ENCODE results near the gene KIF22.
"Not testable (repeated sequence)": the region's sequence is repeated elsewhere in the genome, so short reads cannot be mapped to it uniquely, and the experiment has no call there.

KIF22 gene

DNA sequence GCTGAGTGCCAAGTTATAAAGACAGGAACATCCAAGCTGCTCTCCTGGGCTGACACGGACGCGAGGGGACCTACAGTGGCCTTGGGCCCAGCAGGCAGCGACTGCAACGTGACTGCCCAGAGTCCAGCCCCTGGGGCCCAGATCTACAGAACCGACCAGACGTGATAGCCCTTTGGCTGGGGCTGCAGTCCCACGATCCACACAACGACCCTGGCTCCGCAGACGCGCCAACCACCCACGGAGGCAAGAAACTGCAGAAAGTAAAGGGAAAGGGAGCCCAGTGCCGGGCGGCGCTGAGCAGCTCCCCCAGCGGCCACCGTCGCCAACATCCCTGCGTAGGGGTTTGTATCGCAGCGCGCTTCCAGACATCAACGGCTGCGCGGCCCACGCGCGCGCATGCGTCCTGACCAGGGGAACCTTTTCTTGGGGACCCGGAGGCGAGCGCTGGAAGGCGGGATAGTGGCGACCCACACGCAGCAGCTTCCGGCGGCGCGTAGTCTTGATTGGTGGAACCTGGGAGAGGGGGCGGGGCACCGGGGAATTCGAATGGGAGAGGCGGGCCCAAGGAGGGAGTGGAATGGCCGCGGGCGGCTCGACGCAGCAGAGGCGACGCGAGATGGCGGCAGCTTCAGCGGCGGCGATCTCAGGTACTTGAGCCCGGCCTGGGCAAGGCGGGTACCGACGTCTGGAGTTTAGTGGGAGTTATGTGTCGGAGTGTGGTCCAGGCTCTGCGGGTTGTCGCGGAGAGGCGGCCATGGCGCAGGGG lies at the start of gene KIF22:
Gene KIF22 (plus strand): TSS at position 569 of the 766 bp plus-strand sequence. CDS start 9 bp downstream, at position 578.
- DNase-seq: peak; percentile 100

DNA sequence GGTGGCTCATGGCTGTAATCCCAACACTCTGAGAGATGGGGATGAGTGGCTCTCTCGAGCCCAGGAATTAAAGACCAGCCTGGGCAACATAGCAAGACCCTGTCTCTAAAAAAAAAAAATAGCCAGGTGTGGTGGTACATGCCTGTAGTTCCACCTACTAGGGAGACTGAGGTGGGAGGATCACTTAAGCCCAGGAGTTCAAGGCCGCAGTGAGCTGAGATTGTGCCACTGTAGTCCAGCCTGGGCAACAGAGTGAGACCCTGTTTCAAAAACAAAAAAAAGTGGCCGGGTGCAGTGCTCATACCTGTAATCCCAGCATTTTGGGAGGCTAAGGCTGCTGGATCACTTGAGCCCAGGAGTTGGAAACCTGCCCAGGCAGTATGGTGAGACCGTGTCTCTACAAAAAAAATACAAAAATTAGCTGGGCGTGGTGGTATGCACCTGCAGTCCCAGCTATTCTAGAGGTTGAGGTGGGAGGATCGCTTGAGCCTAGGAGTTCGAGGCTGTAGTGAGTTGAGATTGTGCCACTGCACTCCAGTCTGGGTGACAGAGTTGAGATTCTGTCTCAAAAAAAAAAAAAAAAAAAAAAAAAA lies 47.8 kb upstream of the KIF22 start:
- no peak for DNase-seq

DNA sequence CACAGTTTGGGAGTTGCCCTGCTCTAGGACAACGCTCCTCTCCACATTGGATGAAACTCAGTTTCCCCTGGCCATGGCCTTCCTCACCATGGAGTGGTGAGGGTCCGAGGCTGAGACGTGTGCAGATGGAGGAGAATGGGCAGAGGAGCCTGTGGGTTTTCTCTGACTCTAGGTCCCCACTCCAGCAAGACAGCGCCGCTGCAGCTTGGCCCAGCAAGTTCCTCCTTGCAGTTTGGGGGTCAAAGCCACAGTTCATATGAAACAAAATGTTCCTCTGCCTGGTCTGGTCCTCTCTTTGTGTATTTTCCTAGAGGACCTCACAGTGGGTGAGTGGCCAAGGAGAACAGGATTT lies 47.1 kb upstream of the KIF22 start:
- DNase-seq: no peak

DNA sequence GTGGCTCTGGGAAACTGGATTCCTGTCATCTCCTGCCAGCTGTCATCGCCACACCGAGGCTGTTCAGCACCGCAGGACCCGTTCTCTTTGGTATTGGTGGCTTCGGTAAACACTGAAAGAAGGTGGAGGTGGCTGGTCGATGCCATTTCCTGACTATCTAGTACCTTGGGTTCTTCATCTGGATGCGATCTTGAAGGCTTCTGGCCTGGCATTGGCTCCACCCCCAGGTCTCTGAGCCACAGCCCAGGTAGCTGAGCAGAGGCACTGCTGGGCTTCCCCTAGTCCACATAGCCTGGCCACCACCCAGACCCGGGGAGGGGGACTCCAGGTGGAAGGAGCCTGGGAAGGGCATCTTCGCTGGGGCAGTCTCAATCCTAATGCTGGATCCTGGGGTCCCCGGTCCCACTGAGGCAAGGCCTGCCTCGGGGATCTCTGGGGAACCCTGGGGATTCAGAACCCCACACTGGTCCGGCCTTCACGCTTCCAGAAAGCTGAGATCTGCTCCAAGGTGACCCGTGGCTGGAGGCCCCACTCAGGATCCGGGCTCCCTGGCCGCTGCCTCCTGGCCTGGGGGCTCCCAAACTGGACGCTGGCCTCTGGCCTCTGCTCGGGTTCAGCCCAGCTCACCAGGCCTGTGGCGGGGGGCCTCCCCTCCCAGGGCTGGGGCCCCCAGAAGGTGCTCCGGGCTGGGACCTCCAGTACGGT lies 46.6 kb upstream of the KIF22 start:
- DNase-seq: peak; percentile 22 to 39

DNA sequence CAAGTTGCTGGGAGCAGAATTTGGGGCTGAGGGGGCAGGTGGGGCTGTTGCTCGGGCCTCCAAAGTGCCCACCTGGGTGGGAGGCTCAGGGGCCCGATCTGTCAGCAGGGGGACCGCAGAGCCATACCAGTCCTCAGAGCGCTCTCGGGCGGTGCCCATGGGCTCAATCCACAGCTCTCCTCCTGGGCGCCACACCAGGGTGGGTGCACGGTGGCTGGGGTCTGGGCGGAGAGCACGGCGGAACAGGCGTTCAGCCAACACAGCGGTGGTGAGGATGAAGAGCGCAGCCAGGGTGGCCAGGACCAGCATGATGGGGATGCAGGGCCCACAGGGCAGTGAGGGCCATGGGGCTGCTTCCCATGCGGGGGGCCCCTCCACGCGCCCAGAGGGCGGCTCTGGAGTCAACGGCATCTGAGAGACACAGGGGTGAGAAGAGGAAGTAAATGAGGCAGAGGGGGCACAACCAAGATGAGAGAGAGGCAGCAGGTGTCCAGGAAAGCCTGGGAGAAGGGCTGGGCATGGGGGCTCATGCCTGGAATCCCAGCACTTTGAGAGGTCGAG lies 45.9 kb upstream of the KIF22 start:
- DNase-seq: no peak

DNA sequence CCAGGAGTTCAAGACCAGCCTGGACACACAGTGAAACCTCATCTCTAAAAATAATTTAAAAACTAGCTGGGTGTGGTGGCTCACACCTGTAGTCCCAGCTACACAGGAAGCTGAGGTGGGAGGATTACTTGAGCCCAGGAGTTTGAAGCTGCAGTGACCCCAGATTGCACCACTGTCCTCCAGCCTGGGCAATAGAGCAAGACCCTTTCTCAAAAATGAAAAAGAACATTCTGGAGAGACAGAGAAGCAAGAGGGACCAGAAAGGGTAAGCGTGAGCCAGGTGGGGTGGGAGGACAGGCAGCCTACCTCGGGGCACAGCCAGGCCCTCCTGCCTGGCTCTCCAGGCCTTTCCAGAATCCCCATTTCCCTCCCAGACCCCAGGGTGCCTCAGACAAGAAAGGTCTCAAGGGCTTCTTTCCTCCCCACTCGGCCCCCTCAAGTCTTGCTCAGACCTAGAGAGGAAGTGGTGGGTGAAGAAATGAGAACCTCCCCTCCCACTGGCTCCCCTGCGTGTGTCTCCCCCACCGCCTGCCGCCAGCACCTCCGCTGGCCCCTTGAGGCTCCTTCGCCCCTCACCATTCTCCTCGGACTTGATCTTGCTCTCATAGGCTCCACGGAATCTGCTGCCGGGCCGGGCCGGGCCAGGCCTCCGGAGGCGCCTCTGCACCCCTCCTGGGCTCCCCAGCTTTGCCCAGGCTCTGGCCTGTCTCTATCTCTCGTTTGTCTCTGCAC lies 45.3 kb upstream of the KIF22 start:
- DNase-seq: peak; percentile 42

DNA sequence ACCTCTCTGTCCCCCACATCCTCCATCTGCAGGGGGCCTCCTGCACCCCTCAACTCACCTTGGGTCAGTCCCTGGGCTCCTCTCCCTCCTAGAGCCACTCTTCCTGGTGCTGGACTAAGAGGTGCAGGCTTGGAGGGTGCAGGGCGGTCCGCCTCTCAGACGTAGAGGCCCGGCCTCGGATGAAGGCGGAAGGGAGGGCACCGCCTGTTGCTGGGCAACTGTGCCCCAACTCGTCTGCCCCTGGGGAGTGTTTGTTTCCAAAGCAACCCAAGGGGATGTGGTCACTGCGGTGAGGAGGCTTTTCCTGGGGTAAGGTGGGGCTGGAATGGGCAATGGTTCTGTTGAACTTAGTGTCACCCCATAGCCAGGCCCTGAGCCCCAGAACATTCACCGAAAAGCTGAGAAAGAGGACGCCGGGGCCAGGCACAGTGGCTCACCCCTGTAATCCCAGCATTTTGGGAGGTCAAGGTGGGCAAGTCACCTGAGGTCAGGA lies 44.7 kb upstream of the KIF22 start, which contains the start of gene C16orf54:
Gene C16orf54 (minus strand): TSS at position 138 of the 493 bp plus-strand sequence. CDS start 1,039 bp downstream, outside the sequence.
- peak; percentile 75 to 83 for DNase-seq

DNA sequence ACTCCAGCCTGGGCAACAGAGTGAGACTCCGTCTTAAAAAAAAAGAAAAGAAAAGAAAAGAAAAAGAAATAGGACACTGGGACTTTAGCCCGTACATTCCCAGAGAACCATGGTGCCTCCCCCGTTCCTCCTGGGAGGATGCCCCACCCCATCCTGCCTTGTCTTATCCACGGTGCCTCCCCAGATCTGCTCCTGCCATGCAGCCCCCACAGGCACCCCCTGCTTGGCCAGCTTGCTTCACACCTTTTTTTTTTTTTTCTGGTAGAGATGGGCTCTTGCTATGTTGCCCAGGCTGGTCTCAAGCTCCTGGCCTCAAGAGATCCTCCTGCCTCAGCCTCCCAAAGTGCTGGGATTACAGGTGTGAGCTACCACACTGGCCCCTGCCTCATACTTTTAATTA lies 44.0 kb upstream of the KIF22 start:
- not testable (repeated sequence) for DNase-seq

DNA sequence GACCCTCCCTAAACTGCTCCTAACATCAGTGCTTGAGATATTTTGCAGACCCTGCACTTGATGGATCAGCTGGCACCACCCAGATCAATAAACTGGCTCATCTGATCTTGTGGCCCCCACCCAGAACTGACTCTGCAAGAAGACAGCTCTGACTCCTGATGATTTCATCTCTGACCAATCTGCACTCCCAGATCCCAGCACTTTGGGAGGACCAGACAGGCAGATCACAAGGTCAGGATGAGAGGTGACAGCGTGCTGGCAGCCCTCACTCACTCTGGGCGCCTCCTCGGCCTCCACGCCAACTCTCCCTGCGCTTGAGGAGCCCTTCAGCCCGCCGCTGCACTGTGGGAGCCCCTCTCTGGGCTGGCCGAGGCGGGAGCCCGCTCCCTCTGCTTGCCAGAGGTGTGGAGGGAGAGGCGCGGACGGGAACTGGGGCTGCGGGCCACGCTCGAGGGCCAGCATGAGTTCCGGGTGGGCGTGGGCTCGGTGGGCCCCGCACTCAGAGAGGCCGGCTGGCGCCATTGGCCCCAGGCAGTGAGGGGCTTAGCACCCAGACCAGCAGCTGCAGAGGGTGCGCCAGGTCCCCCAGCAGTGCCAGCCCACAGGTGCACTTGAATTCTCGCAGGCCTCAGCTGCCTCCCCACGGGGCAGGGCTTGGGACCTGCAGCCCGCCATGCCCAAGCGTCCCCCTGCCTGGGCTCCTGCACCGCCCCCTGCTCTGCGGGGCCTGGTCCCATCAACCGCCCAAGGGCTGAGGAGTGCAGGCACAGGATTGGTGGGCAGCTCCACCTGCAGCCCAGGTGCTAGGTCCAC lies 42.4 kb upstream of the KIF22 start:
- DNase-seq: no peak

DNA sequence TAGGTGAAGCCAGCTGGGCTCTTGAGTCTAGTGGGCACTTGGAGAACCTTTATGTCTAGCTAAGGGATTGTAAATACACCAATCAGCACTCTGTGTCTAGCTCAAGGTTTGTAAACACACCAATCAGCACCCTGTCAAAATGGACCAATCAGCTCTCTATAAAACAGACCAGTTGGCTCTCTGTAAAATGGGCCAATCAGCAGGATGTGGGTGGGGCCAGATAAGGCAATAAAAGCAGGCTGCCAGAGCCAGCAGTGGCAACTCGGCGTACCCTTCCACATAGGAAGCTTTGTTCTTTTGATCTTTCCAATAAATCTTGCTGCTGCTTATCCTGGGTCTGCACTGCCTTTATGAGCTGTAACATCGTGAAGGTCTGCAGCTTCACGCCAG lies 41.8 kb upstream of the KIF22 start:
- DNase-seq: not testable (repeated sequence)

DNA sequence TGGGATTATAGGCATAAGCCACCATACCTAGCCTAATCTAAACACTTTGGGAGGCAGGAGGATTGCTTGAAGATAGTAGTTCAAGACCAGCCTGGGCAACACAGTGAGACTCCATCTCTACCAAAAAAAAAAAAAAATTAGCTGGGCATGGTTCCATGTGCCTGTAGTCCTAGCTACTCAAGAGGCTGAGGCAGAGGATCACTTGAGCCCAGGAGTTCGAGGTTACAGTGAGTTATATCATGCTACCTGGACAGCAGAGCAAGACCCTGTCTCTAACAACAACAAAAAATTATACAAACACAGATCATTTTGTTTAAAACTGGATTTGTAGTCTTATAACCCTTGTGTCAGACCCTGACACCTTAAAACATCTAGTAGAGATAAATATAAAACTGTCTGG lies 37.0 kb upstream of the KIF22 start:
- no peak for DNase-seq

DNA sequence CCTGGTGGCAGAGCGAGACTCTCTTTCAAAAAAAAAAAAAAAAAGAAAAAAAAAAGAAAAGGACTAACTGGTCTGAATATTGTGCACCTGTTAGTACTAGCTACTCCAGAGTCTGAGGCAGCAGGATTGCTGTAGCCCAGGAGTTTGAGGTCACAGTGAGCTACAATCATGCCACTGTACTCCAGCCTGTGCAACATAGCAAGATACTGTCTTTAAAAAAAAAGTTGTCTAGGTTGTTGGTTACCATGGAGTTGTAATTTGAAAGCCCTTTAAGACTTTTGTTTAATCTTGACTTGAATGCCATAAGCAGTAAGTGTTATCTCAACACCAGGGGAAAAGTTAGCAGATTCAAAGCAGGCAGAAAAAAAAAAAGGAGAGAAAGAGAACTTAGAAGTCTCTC lies 33.9 kb upstream of the KIF22 start:
- no peak for DNase-seq

DNA sequence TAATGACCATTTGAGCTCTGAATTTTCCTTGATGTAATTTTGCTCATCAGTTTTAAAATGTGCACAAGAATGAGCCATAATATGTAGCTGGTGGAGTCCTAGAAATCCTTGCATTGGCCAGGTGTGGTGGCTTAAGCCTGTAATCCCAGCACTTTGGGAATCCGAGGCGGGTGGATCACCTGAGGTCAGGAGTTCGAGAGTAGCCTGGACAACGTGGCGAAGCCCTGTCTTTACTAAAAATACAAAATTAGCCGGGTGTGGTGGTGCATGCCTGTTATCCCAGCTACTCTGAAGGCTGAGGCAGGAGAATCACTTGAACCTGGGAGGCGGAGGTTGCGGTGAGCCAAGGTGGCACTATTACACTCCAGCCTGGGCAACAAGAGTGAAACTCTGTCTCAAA lies 33.5 kb upstream of the KIF22 start:
- DNase-seq: not testable (repeated sequence)

DNA sequence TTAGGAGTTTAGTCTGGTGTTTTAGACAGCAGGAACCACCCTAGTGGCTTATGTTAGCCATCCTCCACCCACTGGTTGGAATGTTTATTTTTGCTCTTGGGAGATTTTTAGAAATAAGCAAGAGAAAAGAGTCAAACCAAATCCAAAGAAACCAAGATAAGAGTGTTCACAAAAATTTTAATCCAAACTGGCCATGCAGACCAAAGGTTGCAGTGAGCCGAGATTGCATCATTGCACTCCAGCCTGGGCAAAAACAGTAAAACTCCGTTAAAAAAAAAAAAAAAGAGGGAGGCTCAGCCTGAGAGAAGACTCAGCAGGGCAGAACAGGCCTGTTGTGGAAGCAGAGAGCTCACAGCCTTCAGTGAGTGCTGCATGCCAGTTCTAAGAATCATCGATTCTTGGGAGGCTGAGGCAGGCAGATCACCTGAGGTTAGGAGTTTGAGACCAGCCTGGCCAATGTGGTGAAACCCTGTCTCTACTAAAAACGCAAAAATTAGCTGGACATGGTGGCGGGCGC lies 32.5 kb upstream of the KIF22 start:
- no peak for DNase-seq

DNA sequence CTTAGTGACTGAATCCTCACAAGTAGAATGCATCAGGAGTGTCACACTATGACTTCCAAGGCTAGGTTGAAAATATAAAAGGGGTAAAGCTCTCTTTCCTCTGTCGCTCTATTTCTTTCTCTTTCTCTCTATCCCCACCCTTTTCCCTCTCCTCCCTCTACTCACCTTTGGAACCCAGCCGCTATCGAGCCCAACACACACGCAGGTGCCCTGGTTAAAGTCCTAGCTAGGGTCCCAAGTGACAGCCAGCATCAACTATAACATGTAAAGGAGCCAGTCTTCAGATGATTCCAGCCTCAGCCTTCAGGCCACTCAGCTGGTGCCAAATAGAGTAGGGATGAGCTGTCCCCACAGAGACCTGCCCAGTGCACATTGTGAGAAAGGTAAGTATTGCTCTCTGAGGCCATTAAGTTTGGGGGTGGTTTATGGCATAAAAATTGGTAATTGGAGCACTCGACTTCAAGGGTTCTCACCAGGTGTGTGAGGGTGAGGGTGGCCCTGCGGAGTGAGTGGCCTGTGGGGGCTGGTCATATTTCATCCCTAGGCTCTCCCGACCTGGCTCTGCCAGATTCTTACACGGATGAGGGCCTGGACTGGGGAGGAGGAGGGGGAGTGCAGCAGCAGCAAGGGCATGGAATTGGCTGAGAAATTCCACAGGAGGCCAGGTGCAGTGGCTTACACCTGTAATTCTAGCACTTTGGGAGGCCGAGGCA lies 29.8 kb upstream of the KIF22 start:
- no peak for DNase-seq

DNA sequence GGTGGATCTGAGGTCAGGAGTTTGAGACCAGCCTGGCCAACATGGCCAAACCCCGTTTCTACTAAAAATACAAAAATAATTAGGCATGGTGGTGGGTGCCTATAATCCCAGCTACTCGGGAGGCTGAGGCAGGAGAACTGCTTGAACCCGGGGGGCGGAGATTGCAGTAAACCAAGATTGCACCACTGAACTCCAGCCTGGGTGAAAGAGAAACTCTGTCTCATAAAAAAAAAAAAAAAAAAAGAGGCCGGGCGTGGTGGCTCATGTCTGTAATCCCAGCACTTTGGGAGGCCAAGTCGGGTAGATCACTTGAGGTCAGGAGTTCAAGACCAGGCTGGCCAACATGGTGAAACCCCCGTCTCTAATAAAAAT lies 29.3 kb upstream of the KIF22 start:
- DNase-seq: not testable (repeated sequence)

DNA sequence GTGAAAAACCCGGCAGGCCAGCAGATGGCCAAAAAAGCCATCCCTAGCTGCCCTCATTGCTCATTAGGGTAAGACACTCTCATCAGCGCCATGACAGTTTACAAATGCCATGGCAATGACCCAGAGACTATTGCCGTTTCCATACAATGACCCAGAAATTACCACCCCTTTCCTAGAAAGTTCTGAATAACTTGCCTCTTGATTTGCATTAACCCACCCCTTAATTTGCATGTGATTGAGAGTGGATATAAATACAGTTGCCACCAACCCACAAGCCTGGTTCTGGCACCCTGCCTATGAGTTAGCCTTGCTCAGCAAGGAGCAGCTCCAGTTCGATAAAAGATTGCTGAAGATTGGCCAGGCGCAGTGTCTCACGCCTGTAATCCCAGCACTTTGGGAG lies 28.7 kb upstream of the KIF22 start:
- DNase-seq: no peak

DNA sequence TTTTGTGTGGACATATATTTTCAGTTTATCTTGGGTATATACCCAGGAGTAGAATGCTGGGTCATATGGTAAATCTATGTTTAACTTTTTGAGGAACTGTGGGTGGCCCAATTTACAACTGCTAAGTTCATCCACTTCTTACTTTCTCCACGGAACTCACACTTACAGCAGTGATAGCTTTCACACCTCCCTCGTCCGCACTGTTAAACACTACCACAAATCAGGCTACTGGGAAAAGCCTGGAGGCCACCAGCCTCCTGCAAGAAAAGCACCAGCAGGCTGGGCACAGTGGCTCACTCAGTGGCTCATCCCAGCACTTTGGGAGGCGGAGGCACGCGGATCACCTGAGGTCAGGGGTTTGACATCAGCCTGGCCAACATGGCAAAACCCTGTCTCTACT lies 27.2 kb upstream of the KIF22 start:
- DNase-seq: no peak

DNA sequence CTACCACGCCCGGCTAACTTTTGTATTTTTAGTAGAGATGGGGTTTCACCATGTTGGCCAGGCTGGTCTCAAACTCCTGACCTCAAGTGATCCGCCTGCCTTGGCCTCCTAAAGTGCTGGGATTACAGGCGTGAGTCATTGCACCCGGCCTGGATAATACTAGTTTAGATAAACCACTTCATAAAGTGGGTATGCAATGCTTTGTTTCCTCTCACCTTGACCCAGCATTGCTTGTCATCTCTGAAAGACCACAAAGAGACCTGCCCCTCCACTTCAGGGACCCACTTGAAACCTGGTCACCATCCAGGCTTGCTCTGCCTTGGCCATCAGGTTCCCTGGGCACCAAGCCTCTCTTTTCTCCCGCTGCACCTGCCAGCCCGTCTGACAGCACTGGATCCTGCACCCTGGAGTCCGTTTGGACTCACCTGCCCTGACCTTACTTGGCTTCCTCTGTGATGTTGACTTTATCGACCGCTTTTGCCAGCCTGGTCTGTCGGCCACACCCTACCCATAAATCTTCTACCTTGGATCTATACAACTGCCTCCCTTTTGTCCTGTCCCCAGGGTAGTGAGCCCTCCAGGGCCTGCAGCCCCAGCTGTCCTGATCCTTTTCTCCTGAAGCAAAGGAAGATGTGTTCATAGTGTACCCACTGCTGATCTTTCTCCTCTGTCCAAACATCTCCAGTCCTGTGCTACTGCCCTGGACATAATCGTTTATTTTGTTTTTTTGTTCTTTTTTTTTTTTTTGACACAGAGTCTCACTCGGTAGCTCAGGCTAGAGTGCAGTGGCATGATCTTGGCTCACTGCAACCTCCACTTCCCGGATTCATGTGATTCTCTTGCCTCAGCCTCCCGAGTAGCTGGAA lies 25.2 kb upstream of the KIF22 start:
- no peak for DNase-seq

DNA sequence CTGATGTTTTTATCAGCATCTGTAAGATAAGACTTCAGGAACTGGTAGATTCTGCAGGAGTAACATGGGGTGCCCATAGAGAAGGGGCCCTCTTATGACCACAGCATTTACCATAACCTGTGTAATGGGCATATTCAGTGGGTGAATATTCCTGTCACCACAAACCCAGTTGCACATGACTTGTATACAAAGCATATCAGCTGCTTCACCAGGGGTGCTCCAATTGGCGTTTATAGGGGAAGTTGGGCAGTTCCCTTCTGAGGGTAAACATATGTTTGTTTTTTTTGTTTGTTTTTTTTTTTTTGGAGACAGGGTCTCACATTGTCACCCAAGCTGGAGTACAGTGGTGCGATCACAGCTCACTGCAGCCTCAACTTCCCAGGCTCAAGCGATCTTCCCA lies 24.0 kb upstream of the KIF22 start:
- DNase-seq: no peak
